HepG2 (cell line): ENCODE results near the gene ADAMTS2.

Experiments used
- CBX2 ChIP-seq, 2 experiments: fragments of 200-600 bp in 1 of 2; sonication (generic); formaldehyde crosslinking in 1 of 2; IDR thresholded peaks; 2 replicates each; pipeline versions ENCODE4 v1.7.0 to v1.8.1; 2018 to 2022; ENCODE audit warnings: low read depth in 2 of 2, low read length in 1 of 2, mild to moderate bottlenecking in 1 of 2, missing genetic modification reagents in 1 of 2
- CTCF ChIP-seq: sonication (generic); formaldehyde crosslinking; IDR thresholded peaks from 2 replicates; pipeline ENCODE4 v1.5.0; 2020; ENCODE audit warnings: mild to moderate bottlenecking, missing genetic modification reagents, moderate library complexity
- E2F1 ChIP-seq: sonication (generic); formaldehyde crosslinking; IDR thresholded peaks from 2 replicates; pipeline ENCODE4 v1.5.0; 2020; ENCODE audit warnings: missing genetic modification reagents
- EP300 ChIP-seq, 3 experiments: sonication (generic) in 1 of 3; formaldehyde crosslinking in 1 of 3; IDR thresholded peaks; 2 replicates each; pipeline versions ENCODE4 v1.5.1 to v1.6.1; 2011 to 2020; ENCODE audit warnings: low read depth in 2 of 3, low read length in 2 of 3, borderline replicate concordance in 1 of 3, improper control_type of control experiment in 1 of 3, mild to moderate bottlenecking in 1 of 3, missing genetic modification reagents in 1 of 3, moderate library complexity in 1 of 3
- IRX3 ChIP-seq: sonication (generic); formaldehyde crosslinking; IDR thresholded peaks from 2 replicates; pipeline ENCODE4 v1.8.1; 2023; ENCODE audit warnings: mild to moderate bottlenecking, low read depth, missing genetic modification reagents, borderline replicate concordance
- MAFK ChIP-seq, 2 experiments: IDR thresholded peaks in 1 of 2; conservative IDR thresholded peaks in 1 of 2; 2 replicates each; pipeline ENCODE4 v1.6.1; 2011; ENCODE audit warnings: improper control_type of control experiment in 2 of 2, low read length in 2 of 2
- NCOA2 ChIP-seq: sonication (generic); formaldehyde crosslinking; IDR thresholded peaks from 2 replicates; pipeline ENCODE4 v1.8.0; 2022; ENCODE audit warnings: inconsistent platforms
- PRPF4 ChIP-seq: fragments of 200-400 bp; formaldehyde crosslinking; IDR thresholded peaks from 2 replicates; pipeline ENCODE4 v1.6.1; 2016; ENCODE audit warnings: low read length, low read depth; ENCODE audit not compliant: poor library complexity, severe bottlenecking
- TBP ChIP-seq: sonication (generic); formaldehyde crosslinking; IDR thresholded peaks from 2 replicates; pipeline ENCODE4 v1.5.0; 2020; ENCODE audit warnings: missing genetic modification reagents
- TCF7 ChIP-seq: sonication (generic); IDR thresholded peaks from 2 replicates; pipeline ENCODE4 v1.6.1; 2016; ENCODE audit warnings: antibody characterized with exemption, low read depth
- TERF1 ChIP-seq: sonication (generic); formaldehyde crosslinking; IDR thresholded peaks from 2 replicates; pipeline ENCODE4 v1.8.0; 2022; ENCODE audit warnings: mild to moderate bottlenecking, missing genetic modification reagents, moderate library complexity
- ZNF574 ChIP-seq: sonication (generic); formaldehyde crosslinking; IDR thresholded peaks from 2 replicates; pipeline ENCODE4 v1.4.0; 2020; ENCODE audit warnings: missing genetic modification reagents
- ZNF777 ChIP-seq: sonication (generic); formaldehyde crosslinking; IDR thresholded peaks from 2 replicates; pipeline ENCODE4 v1.4.0; 2020; ENCODE audit warnings: missing genetic modification reagents
- TF ChIP-seq, protein P1 (sequence below): sonication (generic); formaldehyde crosslinking; IDR thresholded peaks from 2 replicates; pipeline ENCODE4 v1.4.0; 2020; ENCODE audit warnings: missing genetic modification reagents; ENCODE audit errors: not compliant biosample characterization

- TF ChIP-seq ZNF777 (CRISPR knock-in tag) (no peak), CTCF (CRISPR knock-in tag) (no peak), MAFK (conservative IDR thresholded peaks at IDR 0.05 in 1 of 2, IDR thresholded peaks at IDR 0.05 in 1 of 2; ENCODE audit: low read length in 2 of 2) (no peak), TERF1 (CRISPR knock-in tag) (no peak), E2F1 (no peak), ZNF574 (no peak), EP300 (IDR thresholded peaks at IDR 0.05; ENCODE audit: low read depth in 2 of 2, low read length in 2 of 2) (no peak), EP300 (CRISPR knock-in tag; IDR thresholded peaks at IDR 0.05; ENCODE audit: borderline replicate concordance) (no peak), PRPF4 (no peak), IRX3 (CRISPR knock-in tag) (no peak), TCF7 (no peak), TBP (CRISPR knock-in tag) (no peak), CBX2 (IDR thresholded peaks at IDR 0.05; ENCODE audit: low read depth, low read length) (no peak), CBX2 (CRISPR knock-in tag; IDR thresholded peaks at IDR 0.05; ENCODE audit: low read depth) (no peak), NCOA2 (CRISPR knock-in tag) (no peak)
- TF ChIP-seq, protein P1, sequence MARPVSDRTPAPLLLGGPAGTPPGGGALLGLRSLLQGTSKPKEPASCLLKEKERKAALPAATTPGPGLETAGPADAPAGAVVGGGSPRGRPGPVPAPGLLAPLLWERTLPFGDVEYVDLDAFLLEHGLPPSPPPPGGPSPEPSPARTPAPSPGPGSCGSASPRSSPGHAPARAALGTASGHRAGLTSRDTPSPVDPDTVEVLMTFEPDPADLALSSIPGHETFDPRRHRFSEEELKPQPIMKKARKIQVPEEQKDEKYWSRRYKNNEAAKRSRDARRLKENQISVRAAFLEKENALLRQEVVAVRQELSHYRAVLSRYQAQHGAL (CRISPR knock-in tag) = no peak
These were observed 34.2 kb downstream of the ADAMTS2 start for GRCh38 chr5:179311091-179311470.
